Right atrium auricular region (tissue), 2 donors: ENCODE measurements around the gene NELL1. TPM values are rescaled to one million over a fixed set of nuclear protein-coding genes. Genes with fewer than 3 reads are reported as not detected.

Experiments used
- DNase-seq: peaks from one replicate; pipeline ENCODE4 v3.0.0-alpha.2; 2019; ENCODE audit warnings: low spot score
- H3K27ac ChIP-seq, 2 donors: fragments of 200-600 bp; sonication (generic); 1 replicate in 1 of 2; 2 replicates in 1 of 2; pipeline ENCODE4 v1.5.1; 2016 to 2019
- H3K27me3 ChIP-seq, 2 donors: fragments of 200-600 bp; sonication (generic); one replicate each; pipeline versions ENCODE4 v1.5.1 to v1.6.0; 2017 to 2019
- H3K36me3 ChIP-seq: fragments of 200-600 bp; sonication (generic); one replicate; pipeline ENCODE4 v1.5.1; 2016
- H3K4me1 ChIP-seq, 2 donors: fragments of 200-600 bp; sonication (generic); one replicate each; pipeline versions ENCODE4 v1.5.1 to v1.6.0; 2017 to 2019
- H3K4me3 ChIP-seq, 2 donors: fragments of 200-600 bp; sonication (generic); 1 replicate in 1 of 2; 2 replicates in 1 of 2; pipeline ENCODE4 v1.5.1; 2017 to 2019; ENCODE audit warnings: mild to moderate bottlenecking in 1 of 2, moderate library complexity in 1 of 2
- H3K9me3 ChIP-seq, 2 donors: fragments of 200-600 bp; sonication (generic); one replicate each; pipeline ENCODE4 v1.5.1; 2019
- CTCF ChIP-seq, 2 donors: fragments of 200-600 bp; sonication (generic); IDR thresholded peaks; one replicate each; pipeline ENCODE4 v1.5.1; 2019; ENCODE audit warnings: antibody characterized with exemption in 2 of 2
- total RNA-seq, 2 donors: library from RNA; depleted of rRNA; stranded (reverse); fragments of >200 nt; gene quantifications; one replicate each; pipeline ENCODE4 v1.1.0, GENCODE V29; 2016

The NELL1 gene
- total RNA-seq, 2 donors from 2014 or later = not detected

DNA sequence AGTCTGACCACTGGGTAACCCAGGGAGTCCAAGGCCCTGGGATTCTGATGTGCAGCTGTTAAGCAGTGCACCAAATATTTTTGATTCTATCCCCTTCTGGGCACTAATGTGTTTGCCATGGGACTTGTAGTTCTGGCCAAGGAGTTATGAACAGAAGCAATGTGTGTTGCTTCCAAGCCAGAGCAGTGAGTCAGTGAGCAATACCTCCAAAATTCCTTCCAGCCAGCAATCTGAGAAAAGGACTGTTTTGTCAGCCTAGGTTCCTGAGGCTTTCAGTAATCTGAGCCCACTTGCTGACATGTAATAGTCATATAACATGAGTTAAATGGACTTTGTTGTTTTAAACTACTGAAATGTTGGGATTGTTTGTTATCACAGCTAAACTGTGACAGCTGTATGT is 311.4 kb downstream of the NELL1 start:
- no peak for DNase-seq
- no peak overlapping the region for H3K4me3 ChIP-seq
- H3K27me3 ChIP-seq = no peaks in the 10 kb centered on the region
- H3K27ac ChIP-seq = no peak overlapping the region
- H3K9me3 ChIP-seq = no peaks in the 10 kb centered on the region
- H3K36me3 ChIP-seq = no peaks in the 10 kb centered on the region
- TF ChIP-seq CTCF (IDR thresholded peaks at IDR 0.05) = no peak
- H3K4me1 ChIP-seq = no peaks in the 10 kb centered on the region

DNA sequence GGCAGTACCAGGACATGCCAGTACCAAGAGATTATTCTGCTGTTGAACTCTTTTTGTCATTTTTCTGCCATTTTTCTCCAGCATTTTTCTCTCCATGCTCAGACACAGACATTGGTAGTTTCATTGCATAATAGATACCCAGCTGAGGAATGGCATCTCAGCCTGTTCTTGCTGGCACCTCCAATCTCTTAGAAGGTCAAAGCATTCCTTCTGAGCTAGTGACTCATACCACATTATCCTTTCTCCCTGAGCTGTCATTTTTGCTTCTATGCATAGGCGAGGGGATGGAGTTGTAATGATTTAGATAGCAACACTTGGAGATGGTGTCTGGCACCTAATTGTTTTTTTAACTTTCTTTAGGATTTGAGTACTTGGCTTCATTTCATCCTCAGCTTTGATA is 321.1 kb downstream of the NELL1 start:
- Histone ChIP-seq H3K27ac (no peak overlapping the region), H3K4me3 (no peak overlapping the region), H3K36me3 (no peaks in the 10 kb centered on the region), H3K9me3 (no peaks in the 10 kb centered on the region), H3K4me1 (no peaks in the 10 kb centered on the region), H3K27me3 (no peaks in the 10 kb centered on the region)
- TF ChIP-seq CTCF (IDR thresholded peaks at IDR 0.05) = no peak
- no peak for DNase-seq

- Histone ChIP-seq H3K9me3 (no peaks in the 10 kb centered on the region), H3K4me1 (no peaks in the 10 kb centered on the region), H3K4me3 (no peak overlapping the region), H3K27ac (no peak overlapping the region), H3K36me3 (no peaks in the 10 kb centered on the region), H3K27me3 (no peaks in the 10 kb centered on the region)
- no peak for TF ChIP-seq CTCF (IDR thresholded peaks at IDR 0.05)
- no peak for DNase-seq
Measured at GRCh38 chr11:20991471-20991870, 322.1 kb downstream of the NELL1 start.

GRCh38 chr11:21007297-21007696 is 337.9 kb downstream of the NELL1 start:
- DNase-seq = no peak
- no peaks in the 10 kb centered on the region for H3K4me1 ChIP-seq
- no peak for TF ChIP-seq CTCF (IDR thresholded peaks at IDR 0.05)
- no peak overlapping the region for H3K4me3 ChIP-seq
- H3K9me3 ChIP-seq = peaks cover 0 to 6% of the 10 kb centered on the region in 2 donors
- H3K27me3 ChIP-seq = no peaks in the 10 kb centered on the region
- H3K36me3 ChIP-seq = no peaks in the 10 kb centered on the region
- no peak overlapping the region for H3K27ac ChIP-seq

DNA sequence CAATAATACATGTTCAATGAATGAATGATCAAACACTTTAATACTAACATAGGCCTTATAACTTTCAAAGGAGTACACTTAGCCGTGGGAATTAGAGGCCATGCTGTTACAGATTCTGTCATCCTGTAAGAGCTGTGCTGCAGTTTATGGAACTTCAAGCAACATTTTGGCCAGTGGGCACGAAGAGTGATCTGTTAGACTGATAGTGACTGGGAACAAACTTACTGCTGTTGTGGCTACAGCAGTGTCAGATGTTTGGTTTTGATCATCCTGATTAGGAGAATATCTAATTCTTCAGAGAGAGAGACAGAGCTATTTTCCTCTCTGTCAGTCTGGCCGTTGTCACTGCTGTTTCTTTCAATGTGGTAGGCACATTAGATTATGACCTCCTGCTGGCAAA is 348.9 kb downstream of the NELL1 start:
- no peaks in the 10 kb centered on the region for H3K27me3 ChIP-seq
- H3K36me3 ChIP-seq = no peaks in the 10 kb centered on the region
- DNase-seq = no peak
- no peak for TF ChIP-seq CTCF (IDR thresholded peaks at IDR 0.05)
- no peak overlapping the region for H3K27ac ChIP-seq
- no peaks in the 10 kb centered on the region for H3K4me1 ChIP-seq
- H3K4me3 ChIP-seq = no peak overlapping the region
- no peaks in the 10 kb centered on the region for H3K9me3 ChIP-seq

DNA sequence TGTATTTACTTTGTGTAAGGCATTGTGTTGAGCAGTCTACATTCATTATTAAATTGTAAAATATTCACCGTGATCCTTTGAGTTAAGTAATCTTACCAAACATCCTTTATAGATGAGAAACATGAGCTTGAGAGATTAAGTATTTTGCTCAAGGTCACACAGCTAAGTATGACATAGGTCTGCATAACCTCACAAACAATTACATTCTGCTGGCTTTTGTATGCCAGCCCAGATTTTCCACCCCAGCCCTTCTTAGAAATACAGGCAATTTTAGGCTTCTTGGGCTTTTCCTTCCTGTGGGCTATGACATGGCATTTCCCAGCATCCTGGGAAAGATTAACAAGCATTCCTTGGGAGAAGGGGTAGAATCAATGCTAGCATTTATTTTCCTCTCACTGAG is 357.3 kb downstream of the NELL1 start:
- H3K27ac ChIP-seq = no peak overlapping the region
- no peaks in the 10 kb centered on the region for H3K36me3 ChIP-seq
- H3K4me3 ChIP-seq = no peak overlapping the region
- H3K9me3 ChIP-seq = no peaks in the 10 kb centered on the region
- TF ChIP-seq CTCF (IDR thresholded peaks at IDR 0.05) = no peak
- H3K27me3 ChIP-seq = no peaks in the 10 kb centered on the region
- no peak for DNase-seq
- no peaks in the 10 kb centered on the region for H3K4me1 ChIP-seq
